Bronchial epithelial cell (primary cell): ENCODE measurements around the gene NHS. TPM values are rescaled to one million over a fixed set of nuclear protein-coding genes. Genes with fewer than 3 reads are reported as not detected.

Source experiments
- DNase-seq: peaks from one replicate; pipeline ENCODE4 v3.0.0-alpha.2; 2010; ENCODE audit warnings: low read depth
- FAIRE-seq: peaks from 2 replicates; lab custom pipeline; 2011; peaks lifted over from hg19 to GRCh38; lab: Jason Lieb, UNC
- H3K27me3 ChIP-seq: 2 replicates; pipeline ENCODE4 v1.5.1; 2011; ENCODE audit warnings: low read length; ENCODE audit not compliant: control insufficient read depth, insufficient read depth
- H3K36me3 ChIP-seq: 2 replicates; pipeline ENCODE4 v1.5.1; 2011; ENCODE audit warnings: low read length; ENCODE audit not compliant: control insufficient read depth, insufficient read depth
- H3K4me3 ChIP-seq: 2 replicates; pipeline ENCODE4 v1.5.1; 2011; ENCODE audit warnings: mild to moderate bottlenecking, low read depth, low read length, control low read depth
- total RNA-seq: library from RNA; depleted of rRNA; stranded (reverse); fragments of >200 nt; gene quantifications from 2 replicates; pipeline ENCODE4 v1.2.1, GENCODE V29; 2014
- TF ChIP-seq, protein P1 (sequence below): IDR thresholded peaks from 2 replicates; pipeline ENCODE4 v1.5.1; 2011; ENCODE audit warnings: mild to moderate bottlenecking, moderate library complexity, low read length, control low read depth, inconsistent platforms; ENCODE audit not compliant: insufficient read depth, severe bottlenecking

NHS gene
- total RNA-seq, 1 donor from 2014 or later: 0.79 TPM

DNA sequence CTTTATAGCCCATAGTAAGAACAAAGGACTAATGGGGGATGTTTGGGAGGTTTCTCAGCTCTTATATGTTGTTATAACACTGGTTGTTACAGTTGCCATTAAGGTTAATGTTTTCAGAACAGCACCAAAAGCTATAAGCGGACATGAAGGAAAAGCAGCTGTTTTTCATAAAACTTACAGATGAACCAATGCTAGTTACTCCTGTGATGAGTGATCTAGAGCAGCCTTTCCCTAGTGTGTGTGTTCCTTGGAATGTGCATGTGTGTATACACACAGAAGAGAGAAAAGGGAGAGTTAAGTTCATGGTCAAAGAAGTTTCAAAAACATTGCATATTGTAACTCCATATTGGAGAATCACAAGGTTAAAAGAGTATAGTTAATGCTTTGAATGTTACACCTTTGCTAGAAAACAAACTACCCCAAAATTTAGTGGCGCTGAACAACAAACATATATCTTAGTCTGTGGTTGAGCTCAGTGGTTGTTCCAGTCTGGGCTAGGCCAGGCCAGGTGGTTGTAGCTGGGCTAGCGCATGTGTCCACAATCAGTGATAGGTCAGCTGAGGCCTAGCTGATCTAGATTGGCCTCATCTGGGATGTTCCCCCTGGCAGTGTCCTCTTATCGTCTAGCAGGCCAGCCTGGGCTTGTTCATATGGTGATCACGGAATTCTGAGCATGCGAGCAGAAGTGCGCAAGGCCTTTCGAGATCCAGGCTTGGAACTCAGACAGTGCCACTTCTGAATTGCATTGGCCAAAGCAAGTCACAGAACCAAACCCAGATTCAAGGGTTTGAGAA, 151.0 kb downstream of the NHS start:
- Histone ChIP-seq H3K36me3 (no peaks in the 10 kb centered on the region), H3K27me3 (no peaks in the 10 kb centered on the region), H3K4me3 (no peak overlapping the region)
- DNase-seq (no peak), FAIRE-seq (no peak)
- TF ChIP-seq, protein P1, sequence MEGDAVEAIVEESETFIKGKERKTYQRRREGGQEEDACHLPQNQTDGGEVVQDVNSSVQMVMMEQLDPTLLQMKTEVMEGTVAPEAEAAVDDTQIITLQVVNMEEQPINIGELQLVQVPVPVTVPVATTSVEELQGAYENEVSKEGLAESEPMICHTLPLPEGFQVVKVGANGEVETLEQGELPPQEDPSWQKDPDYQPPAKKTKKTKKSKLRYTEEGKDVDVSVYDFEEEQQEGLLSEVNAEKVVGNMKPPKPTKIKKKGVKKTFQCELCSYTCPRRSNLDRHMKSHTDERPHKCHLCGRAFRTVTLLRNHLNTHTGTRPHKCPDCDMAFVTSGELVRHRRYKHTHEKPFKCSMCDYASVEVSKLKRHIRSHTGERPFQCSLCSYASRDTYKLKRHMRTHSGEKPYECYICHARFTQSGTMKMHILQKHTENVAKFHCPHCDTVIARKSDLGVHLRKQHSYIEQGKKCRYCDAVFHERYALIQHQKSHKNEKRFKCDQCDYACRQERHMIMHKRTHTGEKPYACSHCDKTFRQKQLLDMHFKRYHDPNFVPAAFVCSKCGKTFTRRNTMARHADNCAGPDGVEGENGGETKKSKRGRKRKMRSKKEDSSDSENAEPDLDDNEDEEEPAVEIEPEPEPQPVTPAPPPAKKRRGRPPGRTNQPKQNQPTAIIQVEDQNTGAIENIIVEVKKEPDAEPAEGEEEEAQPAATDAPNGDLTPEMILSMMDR: no peak

DNA sequence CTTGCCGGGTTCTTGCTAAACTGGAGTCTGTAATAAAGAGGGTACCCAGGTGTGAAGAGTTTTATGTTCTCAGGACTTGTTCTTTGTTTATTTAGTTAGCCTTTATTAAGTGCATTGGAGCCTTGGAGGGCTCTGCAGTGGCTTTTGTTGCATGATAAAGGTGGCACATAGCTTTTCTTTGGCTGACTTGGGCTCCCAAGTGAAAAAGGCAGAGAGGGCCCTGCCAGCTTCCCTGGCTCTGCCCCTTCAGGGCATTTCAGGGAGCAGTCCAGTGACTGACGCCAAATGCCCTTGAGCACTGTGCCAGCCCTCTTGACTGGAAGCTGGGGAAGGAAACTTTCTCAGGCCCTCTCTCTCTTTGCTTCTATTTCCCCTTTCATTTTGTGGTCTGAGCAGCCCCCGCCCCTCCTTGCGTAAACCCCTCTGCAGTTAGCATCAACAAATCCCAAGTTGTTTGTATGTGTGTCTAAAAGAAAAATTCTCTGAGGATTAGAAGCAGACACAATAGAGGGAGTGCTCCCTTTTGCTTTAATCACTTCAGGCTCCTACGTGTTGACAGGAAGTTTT, 152.2 kb downstream of the NHS start:
- DNase-seq: no peak
- Histone ChIP-seq H3K36me3 (no peaks in the 10 kb centered on the region), H3K4me3 (no peak overlapping the region), H3K27me3 (no peaks in the 10 kb centered on the region)
- no peak for FAIRE-seq
- TF ChIP-seq, protein P1: no peak

DNA sequence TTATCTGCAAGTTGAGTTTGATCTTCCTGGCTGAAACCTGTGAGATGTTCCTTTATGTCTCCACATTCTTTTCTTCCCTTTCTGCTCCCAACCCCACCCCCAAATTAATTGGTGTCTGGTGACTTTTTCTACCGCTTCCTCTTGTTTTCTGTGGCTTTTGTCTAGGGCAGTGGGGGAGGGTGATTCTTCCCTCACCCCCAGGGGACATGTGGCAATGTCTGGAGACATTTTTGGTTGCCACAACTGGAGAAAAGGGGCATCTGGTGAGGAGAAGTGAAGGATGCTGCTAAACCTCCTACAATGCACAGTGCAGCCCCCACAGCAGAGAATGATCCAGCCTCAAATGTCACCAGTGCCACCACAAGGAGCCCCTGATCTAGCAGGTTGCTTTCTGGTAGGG, 152.9 kb downstream of the NHS start:
- no peak for DNase-seq
- Histone ChIP-seq H3K27me3 (no peaks in the 10 kb centered on the region), H3K36me3 (no peaks in the 10 kb centered on the region), H3K4me3 (no peak overlapping the region)
- FAIRE-seq: no peak
- TF ChIP-seq, protein P1: no peak

DNA sequence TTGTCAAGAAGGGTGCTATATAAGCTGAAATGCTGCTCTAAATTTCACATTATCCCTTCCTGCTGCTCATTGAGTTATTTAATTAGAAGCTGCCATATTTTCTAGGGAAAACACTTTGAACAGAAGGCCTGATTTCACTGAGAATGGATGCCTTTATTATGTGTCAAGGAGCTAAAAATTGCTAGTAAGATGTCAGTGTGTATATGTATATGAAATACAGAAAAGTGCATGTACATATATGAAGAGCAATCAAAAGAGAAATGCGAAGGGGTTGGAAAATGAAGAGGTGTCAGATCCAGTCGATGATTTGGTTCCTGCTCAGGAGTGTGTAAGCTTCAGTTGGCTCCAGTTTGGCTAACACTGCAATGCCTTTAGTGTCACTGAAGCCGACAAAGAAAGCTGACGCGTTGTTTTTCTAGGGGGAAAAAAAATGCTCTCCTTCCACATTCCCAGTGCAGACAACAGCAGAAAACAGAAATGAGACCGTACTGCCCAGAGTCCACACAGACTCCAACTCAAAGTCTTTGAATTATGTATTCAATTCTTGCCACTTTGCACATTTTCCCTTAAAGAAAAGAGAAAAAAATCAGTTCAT, 154.2 kb downstream of the NHS start:
- TF ChIP-seq, protein P1: no peak

DNA sequence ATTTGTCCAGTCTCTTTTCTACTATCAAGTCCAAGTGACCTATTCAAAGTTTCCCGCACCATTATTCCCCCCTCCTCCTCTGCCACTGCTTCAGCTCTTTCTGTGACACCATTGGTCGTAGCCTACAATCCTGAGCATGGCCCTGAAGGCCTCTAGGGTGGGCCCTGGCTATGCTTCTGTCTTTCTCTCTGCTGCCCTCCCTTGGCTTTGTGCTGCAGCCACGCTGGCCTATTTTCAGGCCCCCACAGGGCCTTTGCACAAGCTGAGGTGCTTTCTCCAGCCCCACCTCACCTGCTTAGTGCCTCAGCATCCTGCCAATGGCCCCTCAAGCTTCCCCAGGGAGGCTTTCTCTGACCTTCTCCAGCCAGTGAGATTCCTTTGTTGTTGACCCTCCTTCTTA, 156.5 kb downstream of the NHS start:
- FAIRE-seq: no peak
- TF ChIP-seq, protein P1: no peak
- Histone ChIP-seq H3K36me3 (no peaks in the 10 kb centered on the region), H3K4me3 (no peak overlapping the region), H3K27me3 (no peaks in the 10 kb centered on the region)
- DNase-seq: no peak

More for the DNA sequence above, 154.2 kb downstream of the NHS start:
- FAIRE-seq: no peak
- DNase-seq: no peak
- H3K27me3 ChIP-seq: no peaks in the 10 kb centered on the region
- no peak overlapping the region for H3K4me3 ChIP-seq
- no peaks in the 10 kb centered on the region for H3K36me3 ChIP-seq
